A172 (cell line): ENCODE data around the gene SLC35D3. TPM values are rescaled to one million over a fixed set of nuclear protein-coding genes. Genes with fewer than 3 reads are reported as not detected.
"Not testable (repeated sequence)": the region's sequence is repeated elsewhere in the genome, so short reads cannot be mapped to it uniquely, and the experiment has no call there.

Experiments used
- DNase-seq: peaks from one replicate; pipeline ENCODE4 v3.0.0-alpha.2; 2015; ENCODE audit warnings: low spot score
- total RNA-seq: library from RNA; depleted of rRNA; stranded (reverse); fragments of >200 nt; shearing (Covaris generic); gene quantifications from 2 replicates; pipeline ENCODE4 v1.2.3, GENCODE V29; 2014; rRNA removed

Gene SLC35D3, protein sequence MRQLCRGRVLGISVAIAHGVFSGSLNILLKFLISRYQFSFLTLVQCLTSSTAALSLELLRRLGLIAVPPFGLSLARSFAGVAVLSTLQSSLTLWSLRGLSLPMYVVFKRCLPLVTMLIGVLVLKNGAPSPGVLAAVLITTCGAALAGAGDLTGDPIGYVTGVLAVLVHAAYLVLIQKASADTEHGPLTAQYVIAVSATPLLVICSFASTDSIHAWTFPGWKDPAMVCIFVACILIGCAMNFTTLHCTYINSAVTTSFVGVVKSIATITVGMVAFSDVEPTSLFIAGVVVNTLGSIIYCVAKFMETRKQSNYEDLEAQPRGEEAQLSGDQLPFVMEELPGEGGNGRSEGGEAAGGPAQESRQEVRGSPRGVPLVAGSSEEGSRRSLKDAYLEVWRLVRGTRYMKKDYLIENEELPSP
- total RNA-seq: not detected in 2 replicates

GRCh38 chr6:136921936-136922684, at the start of gene SLC35D3:
SLC35D3 (plus strand) TSS chr6:136922301; CDS start chr6:136922429, 128 bp downstream.
- no peak for DNase-seq

- no peak for DNase-seq
These were observed 48.4 kb upstream of the SLC35D3 start for GRCh38 chr6:136873748-136874147.

GRCh38 chr6:136876469-136876868, 45.6 kb upstream of the SLC35D3 start:
- not testable (repeated sequence) for DNase-seq

- DNase-seq: no peak
These were observed 41.2 kb upstream of the SLC35D3 start for GRCh38 chr6:136880748-136881460.

DNA sequence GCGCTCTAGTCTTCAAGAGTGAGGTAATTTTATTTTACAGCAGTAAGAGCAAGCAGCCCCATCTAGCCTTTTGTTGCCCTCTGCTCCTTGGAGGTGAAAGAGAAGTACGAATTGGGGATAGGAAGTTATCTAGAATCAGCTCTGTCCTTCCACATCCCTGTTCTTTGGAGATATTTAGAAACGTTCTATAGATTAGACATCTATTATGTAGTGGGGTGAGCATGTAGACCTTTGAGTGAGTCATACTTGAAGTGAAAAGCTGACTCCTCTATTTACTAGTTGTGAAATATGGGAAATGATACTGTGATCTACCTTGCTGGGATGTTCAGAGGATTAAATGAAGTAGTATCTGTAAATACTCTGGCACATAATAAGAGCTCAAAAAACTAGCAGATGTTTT, 36.0 kb upstream of the SLC35D3 start:
- no peak for DNase-seq

DNA sequence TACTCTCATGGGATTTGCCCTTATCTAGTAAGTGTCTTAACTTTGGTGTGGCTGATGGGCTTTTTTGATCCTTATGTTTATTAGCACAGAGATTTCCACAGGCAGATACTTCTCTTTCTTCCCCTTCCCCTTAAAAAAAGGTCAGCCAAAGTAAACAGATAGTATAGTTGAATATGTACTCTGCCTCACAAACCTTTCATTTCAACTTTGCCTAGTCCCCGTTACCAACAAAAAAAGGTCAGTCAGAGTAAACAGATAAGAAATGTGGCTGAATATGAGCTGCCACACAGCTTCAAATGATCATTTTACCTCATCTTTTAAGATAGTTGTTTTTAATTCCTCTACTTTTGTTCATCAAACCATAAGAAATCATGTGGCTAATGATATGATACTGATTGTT, 34.1 kb upstream of the SLC35D3 start:
- no peak for DNase-seq

- DNase-seq: no peak
These were observed 32.6 kb upstream of the SLC35D3 start for GRCh38 chr6:136889271-136890193.

- DNase-seq: no peak
These were observed 31.8 kb upstream of the SLC35D3 start for GRCh38 chr6:136890194-136890839.

GRCh38 chr6:136890986-136891385, 31.1 kb upstream of the SLC35D3 start:
- DNase-seq: no peak

GRCh38 chr6:136893187-136893586, 28.9 kb upstream of the SLC35D3 start:
- no peak for DNase-seq

GRCh38 chr6:136895901-136896300, 26.2 kb upstream of the SLC35D3 start:
- DNase-seq: no peak

DNA sequence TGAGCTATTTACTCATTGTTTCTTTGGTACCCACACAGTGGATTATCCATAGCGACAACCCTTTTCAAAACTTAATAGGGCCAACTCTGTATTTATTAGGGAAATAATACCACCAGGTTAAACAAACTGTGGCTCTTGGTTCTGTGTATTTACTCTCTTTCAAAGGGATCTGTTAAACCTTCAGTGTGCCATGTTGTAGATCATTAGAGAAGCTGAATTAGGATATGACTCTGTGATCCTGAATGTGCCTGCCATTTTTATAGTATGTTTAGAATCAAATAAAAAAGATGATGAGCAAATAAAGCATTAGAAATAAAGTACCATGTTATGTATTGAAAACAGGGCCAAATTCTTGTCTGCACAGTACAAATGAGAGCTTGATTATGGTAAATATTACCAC, 25.0 kb upstream of the SLC35D3 start:
- DNase-seq: no peak

- DNase-seq: no peak
These were observed 20.8 kb upstream of the SLC35D3 start for GRCh38 chr6:136901212-136901784.

- DNase-seq: not testable (repeated sequence)
These were observed 17.6 kb upstream of the SLC35D3 start for GRCh38 chr6:136904477-136904876.

GRCh38 chr6:136914947-136915346, 7.2 kb upstream of the SLC35D3 start:
- DNase-seq: no peak

DNA sequence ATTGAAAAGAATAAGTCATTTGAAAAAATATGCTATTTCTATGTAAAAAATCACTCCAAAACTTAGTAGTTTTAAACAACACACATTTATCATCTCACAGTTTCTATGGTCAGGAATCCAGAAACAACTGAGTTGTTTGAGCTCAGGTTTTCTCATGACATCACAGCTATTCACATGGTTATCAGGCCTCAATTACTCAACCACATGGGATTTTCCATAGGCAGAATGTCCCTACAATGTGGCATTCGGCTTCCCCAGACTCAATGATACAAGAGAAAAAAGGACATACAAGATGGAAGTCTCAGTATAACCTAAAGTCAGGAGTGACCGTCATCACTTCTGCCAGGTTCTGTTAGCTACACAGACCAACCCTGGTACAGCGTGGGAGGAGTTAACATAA, 3.4 kb upstream of the SLC35D3 start:
- DNase-seq: no peak

DNA sequence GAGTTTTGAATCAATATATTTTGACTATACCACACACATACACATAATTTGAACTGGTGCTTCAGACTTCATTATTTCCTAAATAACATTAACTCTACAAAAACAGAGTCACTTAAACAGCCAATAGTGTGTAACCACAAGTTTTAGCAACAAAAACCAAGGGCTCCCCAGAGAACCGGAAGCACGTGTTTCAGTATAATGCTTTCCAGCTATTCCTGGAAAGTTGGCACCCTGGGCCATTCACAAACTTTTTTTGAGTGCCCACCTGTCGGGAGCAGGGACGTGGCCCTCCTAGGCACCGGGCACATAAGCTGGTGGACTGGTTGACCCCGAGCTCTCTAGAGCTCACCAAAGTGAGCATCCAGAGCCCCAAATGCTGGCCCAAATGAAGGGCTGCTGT, 1.9 kb upstream of the SLC35D3 start:
- DNase-seq: no peak

- no peak for DNase-seq
These were observed 1.3 kb upstream of the SLC35D3 start for GRCh38 chr6:136920671-136921380.

- DNase-seq: no peak
These were observed 643 bp upstream of the SLC35D3 start for GRCh38 chr6:136921381-136921935.

- DNase-seq: no peak
These were observed 545 bp downstream of the SLC35D3 start for GRCh38 chr6:136922685-136923006.
